Frontal cortex (tissue), 4 donors: ENCODE measurements around the gene DESI2. TPM values are rescaled to one million over a fixed set of nuclear protein-coding genes. Genes with fewer than 3 reads are reported as not detected.
"Not testable (repeated sequence)": the region's sequence is repeated elsewhere in the genome, so short reads cannot be mapped to it uniquely, and the experiment has no call there.

Experiments
- DNase-seq, 2 donors: peaks; one replicate each; pipeline ENCODE4 v3.0.0; 2012; ENCODE audit warnings: low spot score in 2 of 2
- FAIRE-seq: peaks from 2 replicates; lab custom pipeline; 2012; peaks lifted over from hg19 to GRCh38; lab: Jason Lieb, UNC
- total RNA-seq: library from RNA; depleted of rRNA; stranded (reverse); fragments of >200 nt; gene quantifications from one replicate; pipeline ENCODE4 v1.2.3, GENCODE V29; 2014
- donor health status: control.
- donor health status: control.
- donor health status: control.

Gene DESI2
- total RNA-seq, 1 donor from 2014 or later = 37.9 TPM

DNA sequence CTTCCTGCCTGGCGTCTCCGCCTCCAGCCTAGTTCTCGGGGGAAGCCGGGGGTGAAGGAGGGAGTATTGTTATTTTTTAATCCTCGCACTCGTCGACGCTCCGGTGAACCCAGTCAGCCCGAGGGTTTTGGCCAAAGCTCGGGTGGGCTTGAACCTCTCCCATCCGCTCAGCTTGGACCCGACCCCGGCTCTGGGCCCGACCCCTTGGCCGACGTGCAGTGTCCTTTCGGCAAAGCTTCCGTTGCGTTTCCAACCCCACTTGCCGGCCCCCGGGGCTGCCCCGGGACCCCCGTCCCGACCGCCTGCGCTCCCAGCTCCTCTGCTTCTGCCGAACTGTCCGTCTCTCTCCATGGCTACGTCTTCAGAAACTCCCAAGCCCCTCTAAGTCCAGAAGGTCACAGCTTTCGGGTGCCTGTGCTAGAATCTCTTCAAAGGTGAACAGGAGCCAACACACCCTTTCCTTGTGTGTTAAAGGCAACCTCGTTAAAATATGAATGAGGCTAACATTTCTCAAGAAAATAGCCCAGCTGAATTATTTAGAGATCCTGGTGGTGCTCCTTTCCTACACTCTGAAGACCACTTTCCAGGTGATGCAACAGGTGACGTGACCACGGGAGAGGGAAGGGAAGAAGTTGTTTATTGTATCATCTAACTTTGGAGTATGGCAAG is 647 bp downstream of the DESI2 start:
- FAIRE-seq (no peak), DNase-seq (no peak)

DNA sequence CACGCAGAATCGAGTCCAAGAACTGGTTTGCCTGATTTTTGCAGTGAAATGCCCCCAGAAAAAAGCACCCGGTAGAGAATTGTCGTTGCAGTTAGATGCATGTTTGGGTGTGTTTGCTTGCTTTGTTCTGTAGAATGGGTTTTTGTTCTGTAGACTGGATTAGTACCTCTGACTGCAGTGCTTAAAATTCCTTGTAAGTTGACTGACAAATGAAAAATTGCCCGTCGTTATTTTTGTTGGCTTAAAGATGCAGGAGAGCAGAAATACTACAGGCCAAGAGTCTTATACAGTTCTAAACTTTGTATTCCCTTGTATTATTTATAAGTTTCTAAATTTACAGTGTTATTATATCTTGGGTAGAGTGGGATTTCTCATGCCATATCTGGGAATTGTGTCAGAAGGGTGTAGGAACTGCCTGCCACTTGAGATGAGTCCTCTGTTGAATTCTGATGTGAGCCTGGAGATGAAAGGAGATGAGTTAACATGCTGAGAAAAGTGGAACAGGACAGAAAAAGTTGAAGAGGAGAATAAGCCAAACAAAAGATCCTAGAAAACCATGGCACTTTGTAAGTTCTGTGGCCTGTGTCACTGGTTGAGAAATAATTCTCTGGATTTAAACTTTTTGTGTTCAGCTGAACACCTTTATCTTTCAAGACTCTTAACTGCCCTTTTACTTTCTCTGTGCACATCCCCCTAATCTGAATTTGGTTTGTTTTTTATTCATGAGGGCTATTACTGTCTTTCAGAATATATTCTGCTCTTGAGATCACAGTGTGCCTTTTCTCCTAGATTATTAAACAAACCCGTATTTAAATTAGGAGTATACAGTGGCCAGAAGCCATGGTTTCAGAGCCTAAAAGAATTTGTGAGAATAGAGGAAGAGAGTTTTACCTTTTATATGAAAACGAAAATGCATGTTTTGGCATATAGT is 1.4 kb downstream of the DESI2 start:
- FAIRE-seq = no peak
- no peak for DNase-seq

DNA sequence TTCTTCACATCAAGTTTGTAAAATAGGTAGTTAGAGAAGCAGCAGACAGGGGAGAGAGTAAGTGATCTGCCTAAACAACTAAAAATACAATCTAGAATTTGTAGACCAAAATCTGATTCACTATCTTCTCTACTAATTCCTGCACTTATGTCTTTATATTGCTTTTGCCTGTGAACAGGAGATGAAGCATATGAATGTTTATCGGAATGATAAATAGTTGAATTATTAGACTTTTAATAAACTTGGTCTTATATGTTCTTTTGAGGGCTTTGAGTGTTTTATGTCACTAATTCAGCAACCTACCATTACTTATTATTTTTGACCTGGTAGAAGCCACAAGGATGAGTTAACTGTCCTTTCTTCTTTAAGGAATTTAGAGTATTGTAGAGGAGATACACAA is 2.3 kb downstream of the DESI2 start:
- FAIRE-seq = no peak

DNA sequence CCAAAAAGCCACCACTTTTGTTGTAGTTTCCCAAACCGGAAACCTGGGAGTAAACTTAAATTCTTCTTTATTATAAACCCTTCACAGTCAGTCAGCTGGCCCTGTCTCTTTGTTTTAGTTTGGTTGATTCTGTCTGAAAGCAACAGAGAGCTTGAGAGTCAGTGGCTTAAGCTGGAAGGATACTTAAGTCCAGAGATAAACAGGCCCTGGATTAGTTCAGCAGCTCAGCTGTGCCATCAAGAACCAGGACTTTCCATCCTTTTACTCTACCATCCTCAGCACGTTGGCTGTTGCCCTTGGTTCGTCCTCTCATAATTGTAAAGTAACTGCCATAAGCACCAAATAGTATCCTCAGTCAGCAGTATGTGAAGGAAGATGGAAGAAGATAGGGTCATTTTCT is 4.5 kb downstream of the DESI2 start:
- FAIRE-seq = no peak
- DNase-seq = no peak

More for the DNA sequence above, 2.3 kb downstream of the DESI2 start:
- DNase-seq = no peak

DNA sequence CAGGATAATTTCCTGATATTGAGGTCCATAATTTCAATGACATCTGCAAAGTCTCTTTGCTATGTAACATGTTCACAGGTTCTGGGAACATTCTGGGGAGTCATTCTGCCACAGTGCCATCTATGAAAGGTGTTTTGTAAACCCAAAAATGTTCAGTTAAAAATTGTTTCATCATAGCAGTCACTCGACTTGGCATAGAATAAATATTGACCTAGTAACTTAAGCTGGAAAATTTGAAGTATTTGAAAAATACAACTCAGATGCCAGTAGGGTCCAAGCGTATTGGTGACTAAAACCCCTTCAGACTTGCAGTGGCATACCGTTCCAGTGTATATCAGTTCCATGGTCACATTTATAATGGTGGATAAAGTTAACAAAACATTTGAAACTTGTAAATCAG is 6.8 kb downstream of the DESI2 start:
- DNase-seq (no peak), FAIRE-seq (no peak)

DNA sequence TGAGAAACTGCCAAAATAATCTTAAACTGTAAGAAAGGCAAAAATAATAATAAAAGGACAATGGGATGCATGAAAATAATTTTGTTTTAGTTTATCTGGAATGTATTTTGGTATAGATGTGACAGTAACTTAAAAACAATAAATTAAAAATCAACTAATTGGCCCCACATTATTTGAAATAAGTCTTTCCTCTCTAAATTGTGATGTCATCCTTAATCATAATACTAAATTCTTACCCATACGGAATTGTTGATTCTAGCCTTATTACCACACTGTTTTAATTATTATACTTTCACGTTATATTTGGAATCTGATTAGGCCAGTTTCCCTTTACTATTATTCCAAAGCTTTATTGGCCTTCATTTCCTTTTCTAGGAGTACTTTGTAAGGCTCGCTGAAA is 7.7 kb downstream of the DESI2 start:
- FAIRE-seq (no peak), DNase-seq (no peak)

DNA sequence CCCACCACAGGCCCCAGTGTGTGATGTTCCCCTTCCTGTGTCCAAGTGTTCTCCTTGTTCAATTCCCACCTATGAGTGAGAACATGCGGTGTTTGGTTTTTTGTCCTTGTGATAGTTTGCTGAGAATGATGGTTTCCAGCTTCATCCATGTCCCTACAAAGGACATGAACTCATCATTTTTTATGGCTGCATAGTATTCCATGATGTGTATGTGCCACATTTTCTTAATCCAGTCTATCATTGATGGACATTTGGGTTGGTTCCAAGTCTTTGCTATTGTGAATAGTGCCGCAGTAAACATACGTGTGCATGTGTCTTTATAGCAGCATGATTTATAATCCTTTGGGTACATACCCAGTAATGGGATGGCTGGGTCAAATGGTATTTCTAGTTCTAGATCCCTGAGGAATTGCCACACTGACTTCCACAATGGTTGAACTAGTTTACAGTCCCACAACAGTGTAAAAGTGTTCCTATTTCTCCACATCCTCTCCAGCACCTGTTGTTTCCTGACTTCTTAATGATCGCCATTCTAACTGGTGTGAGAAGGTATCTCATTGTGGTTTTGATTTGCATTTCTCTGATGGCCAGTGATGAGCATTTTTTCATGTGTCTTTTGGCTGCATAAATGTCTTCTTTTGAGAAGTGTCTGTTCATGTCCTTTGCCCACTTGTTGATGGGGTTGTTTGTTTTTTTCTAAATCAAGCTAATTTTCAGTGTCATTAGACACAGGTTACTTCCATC is 8.8 kb downstream of the DESI2 start:
- not testable (repeated sequence) for DNase-seq, FAIRE-seq

DNA sequence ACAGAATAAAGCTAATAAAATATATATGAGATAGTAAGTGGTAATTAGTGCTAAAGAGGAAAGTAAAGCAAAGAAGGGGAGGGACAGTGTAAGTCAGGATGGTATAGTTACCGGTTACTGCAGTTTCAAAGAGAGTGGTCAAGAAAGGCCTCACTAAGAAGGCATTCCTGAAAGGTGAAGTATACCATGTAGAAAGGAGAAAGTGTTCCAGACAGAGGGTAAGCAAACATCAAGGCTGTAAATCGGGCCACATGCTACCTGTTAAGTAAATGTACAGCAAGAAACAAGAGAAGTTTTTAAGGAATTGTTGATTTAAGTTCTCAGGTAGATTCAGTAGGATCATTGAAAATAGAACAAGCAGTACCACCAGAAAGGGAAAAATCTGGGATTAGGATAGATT is 9.7 kb downstream of the DESI2 start:
- DNase-seq (no peak), FAIRE-seq (no peak)

DNA sequence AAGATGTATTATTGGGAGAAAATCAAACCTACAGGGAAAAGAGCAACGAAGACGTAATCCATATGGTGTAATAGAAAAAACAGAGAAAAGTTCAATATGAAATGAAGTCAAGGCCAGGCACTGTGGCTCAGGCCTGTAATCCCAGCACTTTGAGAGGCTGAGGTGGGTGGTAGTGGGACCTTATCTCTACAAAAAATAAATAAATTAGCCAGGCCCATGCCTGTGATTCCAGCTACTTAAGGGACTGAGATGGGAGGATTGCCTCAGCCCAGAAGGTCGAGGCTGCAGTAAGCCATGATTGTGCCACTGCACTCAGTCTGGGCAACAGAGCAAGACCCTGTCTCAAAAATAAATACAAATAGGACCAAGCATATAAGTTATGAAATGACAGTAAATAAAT is 11.4 kb downstream of the DESI2 start:
- DNase-seq (no peak), FAIRE-seq (no peak)

DNA sequence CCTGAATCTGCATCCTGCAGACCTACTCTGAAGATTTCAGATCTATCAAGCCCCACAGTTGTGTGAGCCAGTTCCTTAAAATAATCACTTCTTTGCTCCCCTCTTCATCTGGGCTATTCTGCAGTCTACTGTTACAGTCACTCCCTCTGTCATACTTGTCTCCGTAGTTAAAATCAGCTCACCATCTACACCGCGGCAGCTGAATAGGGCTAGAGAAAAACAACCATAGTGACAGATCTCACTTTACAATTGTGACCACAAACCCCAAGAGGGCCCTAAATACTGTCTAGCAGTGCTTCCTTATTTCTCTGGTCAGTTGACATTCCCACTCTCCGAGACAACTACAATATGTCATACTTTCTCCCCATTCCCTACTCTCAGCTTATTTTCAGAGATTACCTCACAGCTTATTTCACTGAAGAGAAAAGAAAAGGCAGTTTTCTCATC is 12.9 kb downstream of the DESI2 start:
- no peak for DNase-seq
- no peak for FAIRE-seq

DNA sequence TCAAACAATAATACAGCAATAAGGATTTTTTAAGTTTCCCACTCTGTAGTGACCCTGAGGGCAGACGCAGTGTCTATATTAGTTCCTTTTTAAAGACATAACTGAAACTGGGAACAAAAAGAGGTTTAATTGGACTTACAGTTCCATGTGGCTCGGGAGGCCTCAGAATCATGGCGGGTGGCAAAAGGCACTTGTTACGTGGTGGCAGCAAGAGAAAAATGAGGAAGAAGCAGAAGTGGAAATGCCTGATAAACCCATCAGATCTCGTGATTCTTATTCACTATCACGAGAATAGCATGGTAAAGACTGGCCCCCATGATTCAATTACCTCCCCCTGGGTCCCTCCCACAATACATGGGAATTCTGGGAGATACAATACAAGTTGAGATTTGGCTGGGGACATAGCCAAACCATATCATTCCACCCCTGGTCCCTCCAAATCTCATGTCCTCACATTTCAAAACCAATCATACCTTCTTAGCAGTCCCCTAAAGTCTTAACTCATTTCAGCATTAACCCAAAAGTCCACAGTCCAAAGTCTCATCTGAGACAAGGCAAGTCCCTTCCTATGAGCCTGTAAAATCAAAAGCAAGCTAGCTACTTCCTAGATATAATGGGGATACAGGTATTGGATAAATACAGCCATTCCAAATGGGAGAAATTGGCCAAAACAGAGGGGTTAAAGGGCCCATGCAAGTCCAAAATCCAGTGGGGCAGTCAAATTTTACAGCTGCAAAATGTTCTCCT is 13.9 kb downstream of the DESI2 start:
- not testable (repeated sequence) for FAIRE-seq, DNase-seq

DNA sequence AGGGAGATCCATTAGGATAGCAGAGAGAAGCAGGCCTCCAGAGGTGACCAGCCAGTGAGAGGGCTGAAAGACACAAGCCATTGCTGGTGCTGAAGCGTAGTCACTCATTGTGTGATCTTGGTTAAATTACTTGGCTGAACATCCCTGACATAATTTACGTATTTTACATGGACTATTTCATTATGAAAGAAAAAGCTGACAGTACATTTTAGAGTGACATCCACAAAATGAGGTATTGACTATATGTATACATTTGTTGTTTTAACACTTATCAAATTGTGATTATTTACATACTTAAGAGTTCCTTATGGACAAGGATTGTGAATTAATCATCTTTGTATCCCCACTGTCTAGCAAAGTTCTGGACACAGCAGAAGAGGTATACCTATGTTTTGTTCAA is 14.9 kb downstream of the DESI2 start:
- DNase-seq = no peak
- no peak for FAIRE-seq

DNA sequence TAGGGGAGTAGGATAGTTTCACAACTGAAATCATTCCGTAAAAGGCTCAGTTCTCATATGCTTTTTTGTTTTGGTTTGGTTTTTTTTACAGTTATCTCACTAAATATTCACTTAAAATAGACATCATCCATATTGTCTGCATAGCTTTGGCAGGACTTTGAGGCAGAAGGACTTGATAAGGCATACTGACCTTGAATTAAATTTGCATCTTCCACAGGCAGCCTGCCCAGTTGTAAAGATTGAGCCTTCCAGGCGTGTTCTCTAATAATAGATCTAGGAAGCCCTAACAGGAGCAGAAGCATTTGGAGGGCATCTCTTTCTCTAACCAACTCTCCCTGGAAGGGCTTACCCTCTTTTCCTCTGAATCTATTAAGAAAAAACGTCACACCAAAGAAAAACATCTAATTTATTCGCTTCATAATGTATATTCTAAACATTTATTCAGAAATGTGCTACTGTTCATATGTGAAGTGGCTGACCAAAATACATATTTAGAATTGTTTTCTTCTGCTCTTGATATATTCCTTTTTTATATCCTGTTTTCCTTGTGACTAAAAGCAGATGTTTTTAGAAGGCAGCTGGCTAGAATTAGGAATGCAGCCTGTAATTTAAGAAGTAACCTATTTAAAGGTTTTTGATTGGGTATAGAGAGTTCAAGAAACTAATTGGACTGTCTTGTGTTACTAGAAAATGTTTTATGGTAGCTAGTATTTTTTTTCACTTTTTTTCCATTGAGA is 20.2 kb downstream of the DESI2 start:
- DNase-seq (no peak), FAIRE-seq (no peak)

DNA sequence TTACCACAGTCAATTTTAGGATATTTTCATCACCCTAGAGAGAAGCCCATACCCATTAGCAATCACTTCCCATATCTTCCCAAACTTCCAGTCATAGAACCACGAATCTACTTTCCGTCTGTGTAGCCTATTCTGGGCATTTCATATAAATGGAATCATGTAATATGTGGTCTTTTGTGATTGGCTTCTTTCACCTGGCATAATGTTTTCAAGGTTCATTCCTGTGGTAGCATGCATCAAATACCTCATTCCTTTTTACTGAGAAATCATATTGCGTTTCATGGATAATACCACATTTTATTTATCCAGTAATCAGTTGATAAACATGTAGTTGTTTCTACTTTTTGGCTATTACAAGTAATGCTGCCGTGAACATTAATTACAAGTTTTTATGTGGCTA is 21.5 kb downstream of the DESI2 start:
- FAIRE-seq (no peak), DNase-seq (no peak)

DNA sequence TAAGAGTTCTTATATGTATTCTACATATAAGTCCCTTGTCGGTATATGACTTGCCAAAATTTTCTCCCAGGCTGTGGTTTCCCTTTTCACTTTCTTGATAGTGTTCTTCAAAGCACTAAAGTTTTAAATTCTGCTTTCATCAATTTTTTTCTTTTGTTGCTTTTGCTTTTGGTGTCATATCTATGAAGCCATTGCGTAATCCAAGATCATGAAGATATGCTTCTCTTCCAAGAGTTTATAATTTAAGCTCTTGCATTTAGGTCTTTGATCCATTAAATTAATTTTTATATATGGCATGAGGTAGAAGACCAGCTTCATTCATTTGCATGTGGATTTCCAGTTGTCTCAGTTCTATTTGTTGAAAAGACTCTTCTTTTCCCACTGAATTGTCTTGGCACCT is 22.2 kb downstream of the DESI2 start:
- FAIRE-seq (no peak), DNase-seq (no peak)

DNA sequence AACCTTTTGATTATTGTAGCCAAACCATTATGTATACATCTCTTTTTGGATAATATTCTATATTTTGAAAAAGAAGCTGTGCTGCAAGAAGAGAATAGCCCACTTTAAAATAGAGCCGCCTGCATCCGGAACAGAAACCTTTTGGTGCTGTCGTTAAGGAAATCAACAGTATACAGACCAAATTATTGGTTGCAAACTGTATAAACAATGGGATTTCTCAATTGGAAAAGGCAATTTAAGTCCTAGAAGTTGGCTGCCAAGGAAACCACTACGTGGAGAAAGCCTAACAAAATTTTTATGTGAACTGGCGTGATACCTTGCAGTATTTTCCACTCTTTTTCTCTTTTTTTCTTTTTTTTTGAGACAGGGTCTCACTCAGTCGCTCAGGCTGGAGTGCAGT is 25.8 kb downstream of the DESI2 start:
- FAIRE-seq (no peak), DNase-seq (no peak)

DNA sequence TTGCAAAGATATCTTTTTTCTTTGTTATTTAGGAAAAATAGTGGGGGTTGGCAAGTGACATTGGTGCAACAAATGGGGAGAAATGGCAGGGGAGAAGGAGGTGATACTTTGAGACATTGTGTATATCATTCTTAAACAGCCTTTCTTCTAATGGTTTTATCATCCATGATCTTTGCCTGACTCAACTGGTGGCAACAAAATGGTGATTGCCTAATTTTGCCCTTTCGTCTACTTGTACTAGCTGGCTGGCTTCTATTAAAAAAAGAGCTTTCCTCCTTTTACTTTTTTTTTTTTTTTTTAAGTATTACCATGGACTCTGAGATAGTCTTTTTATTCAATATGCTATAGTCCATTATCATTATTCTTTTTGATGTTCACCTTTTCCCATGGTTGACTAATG is 27.7 kb downstream of the DESI2 start:
- FAIRE-seq = no peak
- no peak for DNase-seq

DNA sequence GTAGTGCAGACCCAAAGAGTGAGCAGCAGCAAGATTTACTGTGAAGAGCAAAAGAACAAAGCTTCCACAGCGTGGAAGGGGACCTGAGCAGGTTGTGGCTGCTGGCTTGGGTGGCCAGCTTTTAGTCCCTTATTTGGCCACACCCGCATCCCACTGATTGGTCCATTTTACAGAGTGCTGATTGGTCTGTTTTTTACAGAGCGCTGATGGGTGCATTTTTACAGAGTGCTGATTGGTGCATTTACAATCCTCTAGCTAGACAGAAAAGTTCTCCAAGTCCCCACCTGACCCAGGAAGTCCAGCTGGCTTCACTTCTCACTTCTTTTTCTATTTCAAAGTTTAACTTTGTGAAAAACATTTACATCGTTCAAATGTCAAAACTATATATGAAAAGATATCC is 29.2 kb downstream of the DESI2 start:
- DNase-seq, FAIRE-seq: not testable (repeated sequence)

DNA sequence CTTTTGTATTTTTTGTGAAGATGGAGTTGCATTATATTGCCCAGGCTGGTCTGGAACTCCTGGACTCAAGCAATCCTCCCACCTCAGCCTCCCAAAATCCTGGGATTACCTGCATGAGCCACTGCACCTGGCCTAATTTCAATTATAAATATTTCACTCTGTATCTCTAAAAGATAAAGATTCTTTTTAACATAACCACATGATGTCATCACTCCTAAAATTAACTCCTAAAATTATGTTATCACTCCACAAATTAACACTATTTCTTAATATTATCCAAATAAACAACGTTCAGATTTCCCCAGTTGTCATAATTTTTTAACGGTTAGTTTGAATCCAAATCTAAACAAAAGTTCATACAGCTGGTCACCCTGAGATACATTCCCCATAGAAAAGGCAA is 43.0 kb downstream of the DESI2 start:
- DNase-seq (no peak), FAIRE-seq (no peak)
